HG03103 (cell line): ENCODE data around the gene MAPKAPK3.

Experiments
- ATAC-seq: cut with Tn5 transposase; IDR thresholded peaks from one replicate; pipeline ENCODE4 v1.9.1; 2021; ENCODE audit warnings: low read depth; ENCODE audit not compliant: unreplicated experiment

MAPKAPK3 gene

DNA sequence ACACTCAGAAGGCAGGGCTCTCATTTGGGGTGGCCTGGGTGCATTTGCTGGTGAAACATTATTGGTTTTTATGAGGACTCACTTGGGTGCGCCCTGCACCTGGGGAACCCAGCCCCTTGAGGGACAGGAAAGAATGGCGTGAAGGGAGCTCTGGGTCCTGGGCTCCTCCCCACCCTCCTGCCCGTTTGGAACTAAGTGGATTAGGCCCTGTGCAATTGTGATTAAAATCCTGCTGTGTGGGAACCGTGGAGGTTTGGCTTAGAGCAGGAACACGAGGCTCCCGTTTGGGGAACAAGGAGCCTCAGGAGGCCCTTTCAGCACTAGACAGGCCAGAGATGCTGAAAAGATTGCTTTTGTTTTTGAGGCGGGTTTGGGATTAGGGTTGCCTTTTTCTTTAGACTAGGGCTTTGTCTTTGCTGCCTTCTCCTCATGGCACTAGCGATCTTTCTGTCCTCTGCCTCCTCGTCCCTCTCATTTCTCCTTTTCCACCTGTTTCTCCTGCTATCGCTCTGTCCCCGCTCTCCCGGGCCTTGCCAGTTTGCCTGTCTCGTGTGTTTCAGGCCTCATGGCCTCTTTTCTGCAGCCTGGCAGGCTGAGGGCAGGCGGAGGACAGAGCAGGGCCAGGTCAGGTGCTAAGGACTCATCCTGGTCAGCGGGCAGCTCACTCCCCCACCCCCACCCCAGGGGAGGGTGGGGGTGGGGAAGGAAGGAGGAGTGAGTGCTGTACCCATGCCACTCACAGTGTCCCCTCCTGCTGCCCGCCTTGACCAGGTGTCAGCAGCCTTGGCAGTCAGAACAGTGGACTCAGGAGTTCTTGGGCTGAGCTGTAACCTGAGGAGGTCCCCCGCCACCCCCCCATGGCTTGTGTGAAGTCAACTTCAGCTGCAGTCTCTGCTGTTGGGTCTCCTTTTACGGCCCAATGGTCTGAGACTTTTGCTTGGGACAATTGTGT is 8.6 kb downstream of the MAPKAPK3 start:
- ATAC-seq: no peak

DNA sequence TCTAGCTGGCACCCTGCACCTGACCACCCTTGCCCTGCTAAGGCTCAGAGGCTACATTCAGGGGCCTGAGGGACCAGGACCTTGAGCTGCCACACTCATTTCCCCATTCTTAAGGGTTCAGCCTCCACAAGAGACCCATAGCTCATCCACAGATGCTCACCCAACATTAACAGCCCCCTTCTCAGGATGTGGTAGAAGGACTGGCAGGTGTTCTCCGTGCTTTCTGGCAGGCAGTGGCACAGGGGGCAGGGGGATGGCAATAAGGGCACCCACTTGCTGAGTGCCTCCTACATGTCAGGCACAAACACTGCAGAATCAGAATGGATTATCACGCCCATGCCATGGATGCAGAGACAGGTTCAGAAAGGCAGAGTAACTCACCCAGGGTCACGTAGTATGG is 9.4 kb downstream of the MAPKAPK3 start:
- ATAC-seq: no peak

- no peak for ATAC-seq
Observed at GRCh38 chr3:50627407-50628051, 10.6 kb downstream of the MAPKAPK3 start.

DNA sequence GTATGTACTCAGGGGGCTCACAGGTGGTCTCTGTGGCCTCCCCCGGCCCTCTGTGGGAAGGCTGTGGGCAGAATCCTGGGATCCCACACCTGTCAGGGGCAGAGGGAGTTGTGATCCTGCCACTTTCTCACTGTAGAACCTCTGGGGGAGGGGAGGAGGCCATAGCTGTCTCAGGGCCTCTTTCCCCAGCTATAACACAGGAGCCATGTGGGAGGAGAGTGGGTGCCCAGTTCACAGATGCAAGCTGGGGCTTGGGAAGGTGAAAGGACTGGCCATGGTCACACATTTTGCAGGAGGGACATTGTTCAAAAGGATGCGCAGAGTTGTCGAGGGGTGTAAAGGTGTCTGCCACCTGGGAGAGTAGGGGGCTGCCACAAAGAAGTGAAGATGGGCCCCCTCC is 11.7 kb downstream of the MAPKAPK3 start:
- ATAC-seq: no peak

DNA sequence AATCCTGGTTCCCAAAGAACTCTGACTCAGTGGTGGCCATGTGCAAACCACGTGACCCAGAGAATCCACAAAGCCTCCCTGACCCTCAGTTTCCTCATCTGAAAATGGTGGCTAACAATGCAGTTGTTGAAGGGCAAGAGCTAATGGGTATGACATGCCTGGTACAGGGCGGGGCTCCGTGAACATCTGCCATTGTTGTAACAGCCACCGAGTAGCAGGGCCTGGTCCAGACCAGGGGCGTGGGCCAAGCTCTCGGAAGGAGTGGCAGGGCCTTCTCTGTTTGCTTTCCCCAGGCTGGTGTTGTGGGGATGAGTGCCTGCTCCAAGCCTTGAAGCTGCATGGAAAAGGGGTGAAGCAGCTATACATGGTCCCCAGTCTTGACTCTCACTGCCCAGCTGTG is 13.4 kb downstream of the MAPKAPK3 start:
- ATAC-seq: no peak

GRCh38 chr3:50630877-50631276 is 13.9 kb downstream of the MAPKAPK3 start:
- ATAC-seq: no peak

DNA sequence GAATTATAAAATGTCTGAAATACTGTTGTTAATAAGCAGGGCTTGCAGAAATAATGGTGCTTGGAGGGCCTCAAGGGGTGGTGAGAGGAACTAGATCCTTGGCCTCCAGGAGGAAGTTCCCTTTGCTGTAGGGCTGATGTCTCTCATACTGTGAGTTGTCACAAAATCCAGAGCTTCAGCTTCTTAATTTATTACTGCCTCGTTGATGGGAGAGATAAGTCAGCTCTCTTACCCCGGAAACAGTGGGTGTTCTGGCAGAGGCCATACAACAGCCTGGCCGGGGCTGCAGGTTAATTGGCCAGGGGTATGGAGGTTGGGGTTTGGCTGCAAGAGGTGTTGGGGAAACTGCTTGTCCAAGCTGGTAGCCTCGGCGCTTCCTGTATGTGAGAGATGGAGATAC is 15.5 kb downstream of the MAPKAPK3 start:
- no peak for ATAC-seq

DNA sequence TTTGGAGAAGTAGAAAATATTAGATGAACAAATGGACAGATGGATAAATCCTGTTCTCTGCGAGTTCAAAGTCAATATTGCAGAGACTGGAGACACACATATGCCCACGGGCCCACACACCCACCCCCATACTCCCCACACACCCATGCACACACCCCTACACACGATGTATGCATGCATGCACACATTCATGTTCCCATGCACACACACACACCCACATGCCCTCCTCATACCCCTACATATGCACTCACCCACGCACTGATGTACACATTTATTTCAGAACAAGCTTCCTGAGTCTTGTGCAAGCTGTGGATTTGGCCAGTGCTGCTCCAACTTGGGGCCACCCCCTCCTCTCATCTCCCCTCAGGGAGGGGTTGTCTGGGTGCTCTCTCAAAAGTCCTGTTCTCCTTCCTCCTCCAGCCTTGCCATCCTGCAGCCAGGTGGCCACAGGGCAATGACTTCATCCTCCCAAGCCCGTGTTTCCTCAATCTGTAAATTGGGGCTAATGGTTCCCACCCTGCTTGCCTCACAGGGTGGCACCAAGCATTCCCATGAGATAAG is 16.4 kb downstream of the MAPKAPK3 start:
- no peak for ATAC-seq

- no peak for ATAC-seq
Observed at GRCh38 chr3:50635066-50635465, 18.1 kb downstream of the MAPKAPK3 start.

DNA sequence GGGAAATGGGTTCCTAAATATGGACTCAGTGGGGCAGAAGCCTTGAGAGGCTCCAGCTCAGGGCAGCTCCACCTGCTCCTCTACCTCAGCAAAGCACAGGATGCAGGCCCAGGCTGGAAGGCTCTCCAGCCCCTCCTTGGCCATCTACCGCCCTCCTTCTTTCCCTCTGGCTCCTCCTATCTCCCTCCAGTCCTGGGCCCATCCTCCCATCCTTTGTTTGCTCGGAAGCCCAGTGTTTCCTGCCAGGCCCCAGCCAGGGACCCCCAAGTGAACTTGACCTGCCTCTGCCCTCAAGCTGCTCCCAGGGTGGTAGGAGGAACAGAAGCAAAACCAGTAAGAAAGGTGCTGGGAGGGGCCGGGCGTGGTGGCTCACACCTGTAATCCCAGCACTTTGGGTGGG is 20.1 kb downstream of the MAPKAPK3 start:
- no peak for ATAC-seq

GRCh38 chr3:50637945-50638344 is 21.0 kb downstream of the MAPKAPK3 start:
- ATAC-seq: no peak

DNA sequence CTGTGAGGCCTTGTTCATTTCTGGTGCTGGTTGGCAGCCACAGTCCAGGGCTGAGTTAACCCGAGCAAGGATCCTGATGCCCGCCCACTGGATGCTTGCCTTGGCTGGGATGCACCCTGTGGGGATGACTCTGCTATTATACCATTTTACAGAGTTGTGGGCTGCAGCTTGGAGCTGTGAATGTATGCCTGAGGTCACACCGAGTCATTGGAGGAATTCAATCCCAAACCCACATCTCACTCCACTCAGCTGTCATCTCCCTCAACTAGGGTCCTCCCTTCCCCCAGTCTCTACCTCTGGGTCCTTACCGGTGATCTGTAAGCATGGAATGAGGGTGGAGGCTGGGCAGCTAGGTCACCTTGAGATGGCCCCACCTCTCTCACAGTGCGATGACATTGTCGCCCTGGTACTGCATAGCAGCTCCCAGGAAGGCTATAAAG is 22.1 kb downstream of the MAPKAPK3 start:
- ATAC-seq: no peak

GRCh38 chr3:50642382-50642781 is 25.4 kb downstream of the MAPKAPK3 start:
- no peak for ATAC-seq

DNA sequence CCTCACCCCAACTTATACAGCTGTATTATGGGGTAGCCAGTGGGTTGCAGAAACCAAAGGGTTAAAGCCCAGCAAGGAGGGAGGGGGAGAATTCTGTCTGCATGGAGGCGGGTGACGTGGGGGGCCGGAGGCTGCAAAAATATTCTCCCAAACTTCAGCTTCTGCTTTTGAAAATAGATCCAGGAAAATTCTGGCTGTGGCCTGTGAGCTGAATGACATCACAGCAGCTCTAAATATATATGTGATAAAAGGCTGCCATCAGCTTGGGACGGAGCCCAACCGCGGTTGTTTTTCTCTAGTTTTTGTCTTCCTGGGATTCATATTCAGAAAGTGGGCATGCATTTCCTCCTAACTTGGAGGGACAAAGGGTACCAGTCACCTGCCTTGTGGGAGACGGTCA is 27.6 kb downstream of the MAPKAPK3 start:
- ATAC-seq: no peak

- ATAC-seq: no peak
Observed at GRCh38 chr3:50645378-50645777, 28.4 kb downstream of the MAPKAPK3 start.

DNA sequence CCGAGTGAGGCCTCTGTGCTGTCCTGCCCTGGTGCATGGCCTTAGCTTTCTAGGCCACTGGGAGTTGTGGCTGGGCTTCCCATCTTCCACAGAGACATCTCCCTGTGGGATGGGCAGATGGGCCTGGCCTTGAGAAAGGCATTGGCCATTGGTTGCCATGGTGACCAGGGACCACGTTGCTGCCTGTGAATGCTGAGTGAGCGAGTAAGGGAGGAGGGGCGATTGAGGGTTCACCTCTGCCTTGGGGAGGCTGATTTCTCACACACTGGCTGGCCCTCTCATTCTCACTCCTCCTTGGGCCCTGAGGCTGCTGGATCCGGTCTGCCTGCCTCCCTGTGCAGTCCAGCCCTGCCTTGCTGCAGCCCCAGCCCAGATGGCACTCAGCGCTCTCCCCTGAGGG is 31.4 kb downstream of the MAPKAPK3 start:
- no peak for ATAC-seq

DNA sequence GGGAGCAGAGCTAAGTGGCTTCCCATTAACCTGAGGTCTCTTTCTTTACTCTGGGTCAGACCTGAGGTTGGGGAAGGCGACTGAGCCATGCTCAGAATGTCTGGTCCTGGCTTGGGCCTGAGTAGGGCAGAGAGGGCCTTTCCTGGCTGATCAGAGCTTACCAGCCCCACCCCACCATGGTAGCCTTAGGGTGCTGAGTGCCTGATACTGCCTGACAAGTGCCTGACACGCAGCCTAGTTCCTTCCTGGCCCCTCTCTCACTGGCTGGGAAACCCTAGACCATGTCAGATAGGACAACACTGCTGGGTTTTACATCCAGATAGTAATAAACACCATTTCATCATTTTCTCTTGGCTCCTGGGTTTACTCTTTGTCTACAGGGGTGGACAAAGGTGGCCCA is 32.0 kb downstream of the MAPKAPK3 start:
- ATAC-seq: no peak

- no peak for ATAC-seq
Observed at GRCh38 chr3:50649451-50649931, 32.5 kb downstream of the MAPKAPK3 start.

- ATAC-seq: no peak
Observed at GRCh38 chr3:50650018-50650417, 33.1 kb downstream of the MAPKAPK3 start.

DNA sequence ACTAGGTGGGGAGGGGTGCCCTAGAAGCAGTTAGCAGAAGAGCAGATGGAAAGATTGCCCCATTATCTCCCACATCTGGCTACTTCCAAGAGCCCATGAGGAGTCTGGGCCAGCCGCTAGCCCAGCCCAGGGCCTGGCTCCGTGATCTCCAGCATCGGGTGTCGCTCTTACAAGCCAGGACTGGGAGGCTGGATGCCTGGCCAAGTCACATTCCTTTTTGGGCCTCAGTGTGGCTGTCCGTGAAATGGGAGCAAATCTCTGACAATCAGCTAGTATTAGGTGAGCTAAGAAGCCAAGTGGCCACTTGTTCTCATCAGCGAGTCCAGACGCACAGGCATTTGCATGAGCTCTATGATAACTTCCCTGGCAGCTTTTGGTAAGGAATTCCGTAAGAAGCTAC is 34.5 kb downstream of the MAPKAPK3 start:
- ATAC-seq: no peak

GRCh38 chr3:50651920-50652529 is 35.1 kb downstream of the MAPKAPK3 start:
- ATAC-seq: no peak
